Measurements from ENCODE around the gene PIGO.
A peak's percentile ranks its signal among the peaks of the same experiment; 100 is the strongest.

The PIGO gene

DNA sequence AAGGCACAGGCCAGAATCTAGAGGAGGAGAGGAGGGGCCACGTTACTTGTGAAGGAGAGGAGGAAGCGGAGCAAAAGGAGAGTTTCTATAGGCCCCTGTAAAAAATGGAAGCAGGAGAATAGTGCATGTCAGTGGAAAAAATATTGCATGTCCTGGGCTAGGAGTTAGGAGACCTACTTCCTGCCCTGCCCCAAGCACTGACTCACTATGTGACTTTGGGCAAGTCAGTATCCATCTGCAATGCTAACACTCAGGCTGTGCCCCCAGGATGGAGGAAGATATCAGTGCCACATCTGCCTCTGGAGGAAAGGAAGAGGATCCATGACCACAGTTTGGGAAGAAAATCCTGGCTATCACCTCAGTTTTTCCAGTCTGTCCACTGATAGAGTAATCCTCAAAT lies 7.0 kb downstream of the PIGO start:
- TF ChIP-seq, protein P1, sequence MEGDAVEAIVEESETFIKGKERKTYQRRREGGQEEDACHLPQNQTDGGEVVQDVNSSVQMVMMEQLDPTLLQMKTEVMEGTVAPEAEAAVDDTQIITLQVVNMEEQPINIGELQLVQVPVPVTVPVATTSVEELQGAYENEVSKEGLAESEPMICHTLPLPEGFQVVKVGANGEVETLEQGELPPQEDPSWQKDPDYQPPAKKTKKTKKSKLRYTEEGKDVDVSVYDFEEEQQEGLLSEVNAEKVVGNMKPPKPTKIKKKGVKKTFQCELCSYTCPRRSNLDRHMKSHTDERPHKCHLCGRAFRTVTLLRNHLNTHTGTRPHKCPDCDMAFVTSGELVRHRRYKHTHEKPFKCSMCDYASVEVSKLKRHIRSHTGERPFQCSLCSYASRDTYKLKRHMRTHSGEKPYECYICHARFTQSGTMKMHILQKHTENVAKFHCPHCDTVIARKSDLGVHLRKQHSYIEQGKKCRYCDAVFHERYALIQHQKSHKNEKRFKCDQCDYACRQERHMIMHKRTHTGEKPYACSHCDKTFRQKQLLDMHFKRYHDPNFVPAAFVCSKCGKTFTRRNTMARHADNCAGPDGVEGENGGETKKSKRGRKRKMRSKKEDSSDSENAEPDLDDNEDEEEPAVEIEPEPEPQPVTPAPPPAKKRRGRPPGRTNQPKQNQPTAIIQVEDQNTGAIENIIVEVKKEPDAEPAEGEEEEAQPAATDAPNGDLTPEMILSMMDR (IDR thresholded peaks at IDR 0.05; ENCODE audit: insufficient read depth, low read length, missing control alignments) = no peak
- POLR2A ChIA-PET = no interaction called here
- H3K4me3 ChIP-seq (ENCODE audit: low read depth, low read length) = no peak overlapping the region
- CTCF ChIA-PET = no interaction called here
- DNase-seq (ENCODE audit: low read depth, low spot score) = no peak

GRCh38 chr9:35085078-35085477 lies 11.3 kb downstream of the PIGO start:
- CTCF ChIA-PET = interaction anchor here (1.2 to 3.8 kb wide), 3 partner anchors 11 to 185 kb away, joined by 4 to 47 read pairs (median 6); partner anchors contain the start of gene PIGO
- POLR2A ChIA-PET = no interaction called here

GRCh38 chr9:35079426-35080341 lies 16.7 kb downstream of the PIGO start, which contains the start of gene FANCG:
FANCG (minus strand) TSS chr9:35079942; CDS start chr9:35079524, 418 bp downstream.
- peak; percentile 57 for DNase-seq (ENCODE audit: low read depth, low spot score)
- H3K4me3 ChIP-seq (ENCODE audit: low read depth, low read length) = peak within 1 kb of the TSS; percentile 89
- CTCF ChIA-PET = interaction anchor here (0.9 to 9.2 kb wide), 6 partner anchors 9 to 180 kb away, joined by 3 to 127 read pairs (median 8); partner anchors contain the start of genes PIGO and STOML2
- TF ChIP-seq, protein P1 (IDR thresholded peaks at IDR 0.05; ENCODE audit: insufficient read depth, low read length, missing control alignments) = no peak
- POLR2A ChIA-PET = interaction anchor here (0.6 to 2.2 kb wide), 11 partner anchors 8 to 35 kb away, joined by 3 to 10 read pairs (median 4); partner anchors contain the start of genes PIGO and STOML2

More at GRCh38 chr9:35085078-35085477, 11.3 kb downstream of the PIGO start:
- no peak overlapping the region for H3K4me3 ChIP-seq (ENCODE audit: low read depth, low read length)
- TF ChIP-seq, protein P1 (IDR thresholded peaks at IDR 0.05; ENCODE audit: insufficient read depth, low read length, missing control alignments) = no peak
- DNase-seq (ENCODE audit: low read depth, low spot score) = no peak

DNA sequence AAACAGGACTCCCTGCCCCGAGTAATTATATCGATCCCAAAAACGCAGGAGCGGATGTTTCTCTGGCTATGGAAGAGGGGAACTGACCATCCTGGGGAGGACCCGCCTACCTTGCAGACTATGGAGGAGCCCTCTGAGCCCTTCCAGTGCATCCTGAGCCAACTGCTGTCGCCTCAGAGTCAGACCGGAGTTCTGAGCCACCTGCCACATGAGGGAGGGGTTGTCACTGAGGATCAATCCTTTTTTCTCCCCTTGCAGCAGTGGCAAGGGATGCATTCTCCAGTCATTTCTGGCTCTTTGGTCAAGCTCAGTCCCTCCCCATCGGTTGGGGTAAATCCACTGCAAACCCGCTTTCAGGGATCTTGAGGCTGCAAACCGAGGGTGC lies 17.4 kb downstream of the PIGO start:
- no peak for DNase-seq (ENCODE audit: low read depth, low spot score)
- ChIA-PET CTCF (interaction anchor here (0.9 to 9.2 kb wide), 5 partner anchors 8 to 179 kb away, joined by 3 to 127 read pairs (median 8); partner anchors contain the start of genes PIGO and STOML2), POLR2A (interaction anchor here (0.9 to 2.2 kb wide), 8 partner anchors 7 to 36 kb away, joined by 3 to 10 read pairs (median 6); partner anchors contain the start of genes PIGO and STOML2)
- TF ChIP-seq, protein P1 (IDR thresholded peaks at IDR 0.05; ENCODE audit: insufficient read depth, low read length, missing control alignments) = no peak
- peak overlapping the region; percentile 89 for H3K4me3 ChIP-seq (ENCODE audit: low read depth, low read length)

- CTCF ChIA-PET = interaction anchor here (1.0 to 9.2 kb wide), 3 partner anchors 19 to 569 kb away, joined by 3 to 127 read pairs (median 16); partner anchors contain the start of gene PIGO
- H3K4me3 ChIP-seq (ENCODE audit: low read depth, low read length) = peak overlapping the region; percentile 36; the same call in 1 of the 2 replicates
- TF ChIP-seq, protein P1 (IDR thresholded peaks at IDR 0.05; ENCODE audit: insufficient read depth, low read length, missing control alignments) = no peak
- no peak for DNase-seq (ENCODE audit: low read depth, low spot score)
- POLR2A ChIA-PET = no interaction called here
Measured at GRCh38 chr9:35078066-35078465, 18.3 kb downstream of the PIGO start.

GRCh38 chr9:35076848-35077247 lies 19.5 kb downstream of the PIGO start:
- no peak overlapping the region for H3K4me3 ChIP-seq (ENCODE audit: low read depth, low read length)
- TF ChIP-seq, protein P1 (IDR thresholded peaks at IDR 0.05; ENCODE audit: insufficient read depth, low read length, missing control alignments) = no peak
- ChIA-PET CTCF (interaction anchor here (0.8 to 9.2 kb wide), 4 partner anchors 20 to 177 kb away, joined by 3 to 127 read pairs (median 6); partner anchors contain the start of gene PIGO), POLR2A (no interaction called here)
- no peak for DNase-seq (ENCODE audit: low read depth, low spot score)
